Endothelial cell of umbilical vein (primary cell): Measurements from ENCODE around the gene TMEM151B.

Experiments
- CTCF ChIP-seq, 2 donors: IDR thresholded peaks; 1 replicate in 1 of 2; 2 replicates in 1 of 2; pipeline ENCODE4 v1.5.1; 2011; ENCODE audit warnings: low read length in 2 of 2, mild to moderate bottlenecking in 2 of 2, moderate library complexity in 2 of 2, control low read depth in 1 of 2, inconsistent platforms in 1 of 2, low read depth in 1 of 2; ENCODE audit not compliant: insufficient read depth in 1 of 2; ENCODE audit errors: extremely low read depth in 1 of 2
- EZH2 ChIP-seq: IDR thresholded peaks from 2 replicates; pipeline ENCODE4 v1.6.1; 2012; ENCODE audit warnings: borderline replicate concordance, low read depth, mild to moderate bottlenecking, moderate library complexity, low read length, inconsistent platforms; ENCODE audit not compliant: severe bottlenecking
- FOS ChIP-seq: IDR thresholded peaks from 2 replicates; pipeline ENCODE4 v1.6.1; 2011; ENCODE audit warnings: mild to moderate bottlenecking, low read length, moderate library complexity, borderline replicate concordance; ENCODE audit not compliant: insufficient read depth
- JUN ChIP-seq: IDR thresholded peaks from 2 replicates; pipeline ENCODE4 v1.6.1; 2011; ENCODE audit warnings: borderline replicate concordance, low read depth; ENCODE audit not compliant: insufficient read length, insufficient read depth
- MYC ChIP-seq: IDR thresholded peaks from one replicate; pipeline ENCODE4 v1.6.1; 2011; ENCODE audit warnings: mild to moderate bottlenecking, low read depth, low read length
- POLR2A ChIP-seq: IDR thresholded peaks from 2 replicates; pipeline ENCODE4 v1.6.1; 2012; ENCODE audit warnings: low read depth, mild to moderate bottlenecking, control low read depth, low read length
- POLR2AphosphoS5 ChIP-seq: IDR thresholded peaks from 2 replicates; pipeline ENCODE4 v1.6.1; 2012; ENCODE audit warnings: low read depth, mild to moderate bottlenecking, control low read depth, low read length, moderate library complexity; ENCODE audit not compliant: insufficient read depth
- TF ChIP-seq, protein P1 (sequence below): IDR thresholded peaks from 2 replicates; pipeline ENCODE4 v1.6.1; 2011; ENCODE audit not compliant: insufficient read depth, insufficient read length

GRCh38 chr6:44262467-44263353 is 7.5 kb upstream of the TMEM151B start:
- TF ChIP-seq POLR2AphosphoS5: no peak
- TF ChIP-seq, protein P1, sequence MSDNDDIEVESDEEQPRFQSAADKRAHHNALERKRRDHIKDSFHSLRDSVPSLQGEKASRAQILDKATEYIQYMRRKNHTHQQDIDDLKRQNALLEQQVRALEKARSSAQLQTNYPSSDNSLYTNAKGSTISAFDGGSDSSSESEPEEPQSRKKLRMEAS: no peak
- no peak for TF ChIP-seq POLR2A
- no peak for TF ChIP-seq CTCF (IDR thresholded peaks at IDR 0.05; ENCODE audit: extremely low read depth in 1 of 2, insufficient read depth in 1 of 2, low read depth in 1 of 2, low read length in 2 of 2)
- no peak for TF ChIP-seq EZH2
- no peak for TF ChIP-seq JUN
- TF ChIP-seq MYC: no peak
- no peak for TF ChIP-seq FOS
